DOHH2 (cell line): ENCODE results near the gene CELF5.

ENCODE experiments used
- CTCF ChIP-seq: fragments of 200-600 bp; sonication (generic); IDR thresholded peaks from one replicate; pipeline ENCODE4 v1.5.1; 2014; ENCODE audit warnings: antibody characterized with exemption, mild to moderate bottlenecking, low read depth, low read length; ENCODE audit not compliant: poor library complexity, severe bottlenecking
- EZH2phosphoT487 ChIP-seq: fragments of 200-600 bp; sonication (generic); IDR thresholded peaks from 2 replicates; pipeline ENCODE4 v1.6.1; 2017; ENCODE audit warnings: borderline replicate concordance, mild to moderate bottlenecking, antibody characterized with exemption, low read length, moderate library complexity, mixed read lengths

DNA sequence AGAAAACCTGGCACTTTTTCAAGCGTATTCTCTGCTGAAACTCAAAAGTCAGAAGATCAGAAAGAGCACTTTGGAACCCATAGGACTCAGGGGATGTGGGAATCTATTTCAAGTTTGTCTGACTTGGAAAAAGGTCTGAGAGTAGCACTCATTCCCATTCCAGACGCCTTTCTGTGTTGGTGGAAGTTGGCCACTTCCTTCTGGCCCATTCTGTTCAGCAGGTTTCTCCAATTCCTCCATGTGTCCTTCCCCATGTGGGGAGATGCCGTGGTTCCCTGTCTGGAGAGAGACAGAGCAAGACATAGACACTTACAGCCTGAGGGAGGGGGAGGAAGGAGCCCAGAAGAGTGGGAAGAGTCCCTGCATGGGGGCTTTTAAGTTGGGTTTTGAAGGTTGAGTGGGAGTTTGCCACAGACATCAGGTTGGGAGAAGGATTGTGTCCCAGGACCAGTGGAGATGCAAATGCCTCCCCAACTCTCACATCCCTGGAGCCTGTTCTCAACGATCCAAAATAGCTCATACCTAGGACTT is 48.0 kb downstream of the CELF5 start:
- no peak for TF ChIP-seq CTCF
- no peak for TF ChIP-seq EZH2phosphoT487
